Measurements from ENCODE around the gene LAMC2.

- TF ChIP-seq CTCF (IDR thresholded peaks at IDR 0.05) (no peak), EZH2phosphoT487 (IDR thresholded peaks at IDR 0.05) (no peak)
Measured at GRCh38 chr1:183281039-183281438, 95.0 kb downstream of the LAMC2 start.

Measured in neural progenitor cell (in vitro differentiated cells).